Panc1 (cell line): Measurements from ENCODE around the gene CIAO2B. TPM values are rescaled to one million over a fixed set of nuclear protein-coding genes. Genes with fewer than 3 reads are reported as not detected.

Source experiments
- ATAC-seq: fragments of 200-7000 bp; cut with Tn5 transposase; 2 replicates; pipeline ENCODE4 v1.9.1; 2020; ENCODE audit warnings: mild to moderate bottlenecking, moderate library complexity
- BruUV-seq: library from RNA; stranded (reverse); fragments of 400-500 nt; replicated peaks from 2 replicates; lab custom pipeline; 2021; lab: Mats Ljungman, UMichigan
- CTCF ChIA-PET: fragments of 300-600 bp; sonication (Branson Sonifier 250); formaldehyde crosslinking; loops from one replicate; lab custom pipeline; 2022; ENCODE audit warnings: antibody characterized with exemption; lab: Charles Lee
- POLR2A ChIA-PET: fragments of 300-600 bp; sonication (Branson Sonifier 250); formaldehyde crosslinking; loops from one replicate; lab custom pipeline; 2022; ENCODE audit warnings: antibody characterized with exemption; lab: Charles Lee
- DNase-seq: peaks from one replicate; pipeline ENCODE4 v3.0.0-alpha.2; 2010; ENCODE audit warnings: low read depth, low spot score
- H3K27ac ChIP-seq: 2 replicates; pipeline ENCODE4 v1.5.1; 2011; ENCODE audit warnings: mild to moderate bottlenecking, low read length, inconsistent platforms
- H3K27me3 ChIP-seq: fragments of 200-500 bp; sonication (Bioruptor generic); 2 replicates; pipeline ENCODE4 v1.6.0; 2014; ENCODE audit warnings: low read length, inconsistent platforms; ENCODE audit not compliant: control insufficient read depth, insufficient read depth
- H3K36me3 ChIP-seq: fragments of 200-500 bp; sonication (Bioruptor generic); 2 replicates; pipeline ENCODE4 v1.5.1; 2014; ENCODE audit warnings: inconsistent platforms, mild to moderate bottlenecking, low read length, moderate library complexity; ENCODE audit not compliant: control insufficient read depth, insufficient read depth
- H3K4me1 ChIP-seq: 2 replicates; pipeline ENCODE4 v1.5.1; 2011; ENCODE audit warnings: inconsistent platforms, mild to moderate bottlenecking, low read length, moderate library complexity; ENCODE audit not compliant: control insufficient read depth, insufficient read depth
- H3K4me3 ChIP-seq, 2 experiments: 2 replicates each; pipeline ENCODE4 v1.5.1; 2011 to 2012; ENCODE audit warnings: low read depth in 2 of 2, low read length in 2 of 2, mild to moderate bottlenecking in 2 of 2, inconsistent platforms in 1 of 2, moderate library complexity in 1 of 2
- H3K9me3 ChIP-seq: fragments of 200-500 bp; sonication (Bioruptor generic); 2 replicates; pipeline ENCODE4 v1.5.1; 2014; ENCODE audit warnings: low read depth, mild to moderate bottlenecking, inconsistent platforms, low read length, moderate library complexity; ENCODE audit not compliant: control insufficient read depth, insufficient read depth
- POLR2AphosphoS5 ChIP-seq: IDR thresholded peaks from 2 replicates; pipeline ENCODE4 v1.6.1; 2012; ENCODE audit warnings: mild to moderate bottlenecking, low read depth, low read length, moderate library complexity
- REST ChIP-seq, 2 experiments: IDR thresholded peaks; 2 replicates each; pipeline ENCODE4 v1.6.1; 2011 to 2012; ENCODE audit warnings: low read depth in 2 of 2, control low read depth in 1 of 2, low read length in 1 of 2, mild to moderate bottlenecking in 1 of 2, moderate library complexity in 1 of 2; ENCODE audit not compliant: insufficient read depth in 1 of 2
- SIN3A ChIP-seq: IDR thresholded peaks from 2 replicates; pipeline ENCODE4 v1.6.1; 2012; ENCODE audit warnings: low read depth, mild to moderate bottlenecking, low read length, moderate library complexity, borderline replicate concordance; ENCODE audit not compliant: insufficient read depth
- TCF7L2 ChIP-seq: IDR thresholded peaks from 2 replicates; pipeline ENCODE4 v1.6.1; 2011; ENCODE audit warnings: mild to moderate bottlenecking, low read depth, low read length, inconsistent platforms
- in situ Hi-C: cut with HindIII; loops from 2 replicates; pipeline ENCODE4 v1.10.0; 2016; ENCODE audit warnings: low sequenced_read_pairs, low pct_unique_long_range_greater_than_20kb
- intact Hi-C: fragments of 100-400 bp; cut with micrococcal nuclease; formaldehyde crosslinking; loops from one replicate; pipeline ENCODE4 v1.10.0; 2022; ENCODE audit not compliant: unreplicated experiment
- total RNA-seq: library from RNA; stranded (reverse); gene quantifications from one replicate; pipeline ENCODE4 v1.2.1, GENCODE V29; 2021; ENCODE audit not compliant: unreplicated experiment
- TF ChIP-seq, protein P1 (sequence below): fragments of 450-650 bp; IDR thresholded peaks from 2 replicates; pipeline ENCODE4 v1.5.1; 2017; ENCODE audit warnings: mild to moderate bottlenecking

The CIAO2B gene
- total RNA-seq, 1 experiment from 2014 or later: 96.6 TPM

GRCh38 chr16:66899945-66900710 is 34.1 kb downstream of the CIAO2B start:
- POLR2A ChIA-PET: no interaction called here
- CTCF ChIA-PET: no interaction called here
- H3K4me1 ChIP-seq: peaks cover 9% of the 10 kb centered on the region
- intact Hi-C loops (loop anchor here (5.0 kb wide), 1 partner anchor 47 kb away; no protein-coding TSS in a partner anchor), in situ Hi-C loops (no loop called here)
- no peaks in the 10 kb centered on the region for H3K27me3 ChIP-seq
- H3K36me3 ChIP-seq: no peaks in the 10 kb centered on the region
- no peak for ATAC-seq
- no peak overlapping the region for H3K27ac ChIP-seq
- no peak for TF ChIP-seq TCF7L2
- no peak for TF ChIP-seq REST (IDR thresholded peaks at IDR 0.05; ENCODE audit: insufficient read depth in 1 of 2, low read depth in 2 of 2, low read length in 1 of 2)
- TF ChIP-seq POLR2AphosphoS5: no peak
- TF ChIP-seq, protein P1, sequence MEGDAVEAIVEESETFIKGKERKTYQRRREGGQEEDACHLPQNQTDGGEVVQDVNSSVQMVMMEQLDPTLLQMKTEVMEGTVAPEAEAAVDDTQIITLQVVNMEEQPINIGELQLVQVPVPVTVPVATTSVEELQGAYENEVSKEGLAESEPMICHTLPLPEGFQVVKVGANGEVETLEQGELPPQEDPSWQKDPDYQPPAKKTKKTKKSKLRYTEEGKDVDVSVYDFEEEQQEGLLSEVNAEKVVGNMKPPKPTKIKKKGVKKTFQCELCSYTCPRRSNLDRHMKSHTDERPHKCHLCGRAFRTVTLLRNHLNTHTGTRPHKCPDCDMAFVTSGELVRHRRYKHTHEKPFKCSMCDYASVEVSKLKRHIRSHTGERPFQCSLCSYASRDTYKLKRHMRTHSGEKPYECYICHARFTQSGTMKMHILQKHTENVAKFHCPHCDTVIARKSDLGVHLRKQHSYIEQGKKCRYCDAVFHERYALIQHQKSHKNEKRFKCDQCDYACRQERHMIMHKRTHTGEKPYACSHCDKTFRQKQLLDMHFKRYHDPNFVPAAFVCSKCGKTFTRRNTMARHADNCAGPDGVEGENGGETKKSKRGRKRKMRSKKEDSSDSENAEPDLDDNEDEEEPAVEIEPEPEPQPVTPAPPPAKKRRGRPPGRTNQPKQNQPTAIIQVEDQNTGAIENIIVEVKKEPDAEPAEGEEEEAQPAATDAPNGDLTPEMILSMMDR: no peak
- TF ChIP-seq SIN3A: no peak
- no peaks in the 10 kb centered on the region for H3K9me3 ChIP-seq
- no peak overlapping the region for H3K4me3 ChIP-seq
- BruUV-seq: no TSS peak
- DNase-seq: no peak

- no peaks in the 10 kb centered on the region for H3K27me3 ChIP-seq
- no peaks in the 10 kb centered on the region for H3K9me3 ChIP-seq
- no peak overlapping the region for H3K4me3 ChIP-seq
- ATAC-seq: no peak
- ChIA-PET CTCF (no interaction called here), POLR2A (no interaction called here)
- no TSS peak for BruUV-seq
- intact Hi-C loops: loop anchor here (5.0 kb wide), 1 partner anchor 48 kb away; no protein-coding TSS in a partner anchor
- no peak overlapping the region for H3K27ac ChIP-seq
- in situ Hi-C loops: no loop called here
- peaks cover 9% of the 10 kb centered on the region for H3K4me1 ChIP-seq
- TF ChIP-seq TCF7L2: no peak
- no peak for TF ChIP-seq REST (IDR thresholded peaks at IDR 0.05; ENCODE audit: insufficient read depth in 1 of 2, low read depth in 2 of 2, low read length in 1 of 2)
- TF ChIP-seq, protein P1: no peak
- TF ChIP-seq SIN3A: no peak
- no peak for TF ChIP-seq POLR2AphosphoS5
- no peaks in the 10 kb centered on the region for H3K36me3 ChIP-seq
- no peak for DNase-seq
Measured at GRCh38 chr16:66899310-66899944, 34.8 kb downstream of the CIAO2B start.
